Measurements from ENCODE around the gene CALY.
"Not testable (repeated sequence)": the region's sequence is repeated elsewhere in the genome, so short reads cannot be mapped to it uniquely, and the experiment has no call there.

Gene CALY

DNA sequence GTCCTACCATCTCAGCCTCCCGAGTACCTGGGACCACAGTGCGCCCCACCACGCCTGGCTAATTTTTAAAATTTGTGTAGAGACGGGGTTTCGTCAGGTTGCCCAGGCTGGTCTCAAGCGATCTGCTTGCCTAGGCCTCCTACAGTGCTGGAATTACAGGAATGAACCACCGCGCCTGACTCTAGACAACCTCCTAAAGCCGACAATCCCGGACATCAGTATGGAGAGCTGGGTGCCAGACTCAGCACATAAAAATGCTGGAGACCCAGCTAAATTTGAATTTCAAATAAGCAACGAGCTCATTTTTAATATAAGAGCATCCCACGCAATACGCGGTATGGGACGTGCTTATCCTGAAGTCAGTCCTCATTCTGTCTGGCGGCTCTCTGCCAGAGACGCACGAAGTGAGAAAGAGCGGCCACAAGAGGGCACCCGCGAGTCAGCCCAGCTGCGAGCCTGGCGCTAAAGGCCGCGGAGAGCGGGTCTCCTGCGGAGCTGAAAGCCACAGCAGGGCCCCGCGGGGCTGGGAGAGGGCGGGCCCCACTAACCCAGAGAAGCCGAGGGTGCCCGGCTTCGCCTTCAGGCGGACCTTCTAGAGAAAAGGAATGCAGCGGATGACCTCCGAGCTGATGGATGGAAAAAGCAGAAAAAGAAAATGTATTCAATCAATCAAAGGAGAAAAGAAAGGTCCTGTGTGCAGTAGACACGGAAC lies 7.0 kb downstream of the CALY start:
- DNase-seq (ENCODE audit: low spot score) = peak; percentile 91

DNA sequence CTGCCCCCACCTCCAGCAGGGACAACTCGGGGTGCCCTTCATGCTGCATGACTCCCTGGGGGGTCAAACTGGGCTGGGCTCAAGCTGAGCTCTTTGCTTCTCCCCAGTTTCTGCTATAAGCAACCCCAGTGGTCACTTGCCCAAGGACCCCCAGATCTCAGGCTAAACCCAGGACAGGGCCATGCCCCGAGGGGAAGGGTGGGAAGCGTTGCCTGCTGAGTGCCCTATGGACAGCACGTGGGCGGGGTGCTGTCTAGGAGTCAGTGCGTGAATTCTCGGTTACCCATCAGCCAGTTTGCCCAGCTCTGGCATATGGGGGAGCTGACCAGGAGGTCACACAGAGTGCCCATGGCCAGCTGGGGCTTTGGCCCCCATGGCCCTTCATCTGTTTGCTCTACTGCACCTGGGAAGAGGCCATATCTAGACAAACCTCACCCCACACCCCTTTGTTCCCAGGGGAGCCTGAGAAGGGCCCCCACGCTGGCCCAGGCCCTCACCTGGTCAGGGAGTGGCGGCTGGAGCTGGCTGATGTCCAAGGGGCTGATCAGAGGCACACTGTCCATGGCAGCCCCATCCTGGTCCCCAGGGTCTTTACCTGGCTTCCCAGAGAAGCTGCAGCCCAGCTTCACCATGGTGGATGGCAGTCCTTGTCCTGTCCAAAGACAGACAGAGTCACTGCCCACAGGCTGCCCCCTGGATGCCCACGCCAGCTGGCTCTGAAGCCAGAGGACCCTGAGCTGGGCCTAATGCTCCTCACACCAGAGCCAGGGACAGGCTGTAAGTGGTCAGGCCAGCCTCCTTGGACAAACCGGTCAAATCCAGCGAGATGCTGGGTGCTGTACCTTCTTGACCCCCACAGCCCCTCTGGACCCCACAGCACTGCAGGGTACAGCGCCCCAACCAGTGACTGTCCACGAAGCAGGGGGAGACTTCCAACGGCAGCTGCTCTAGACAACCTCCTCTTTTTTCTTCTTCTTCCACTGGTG lies 8.0 kb downstream of the CALY start:
- DNase-seq (ENCODE audit: low spot score) = no peak

DNA sequence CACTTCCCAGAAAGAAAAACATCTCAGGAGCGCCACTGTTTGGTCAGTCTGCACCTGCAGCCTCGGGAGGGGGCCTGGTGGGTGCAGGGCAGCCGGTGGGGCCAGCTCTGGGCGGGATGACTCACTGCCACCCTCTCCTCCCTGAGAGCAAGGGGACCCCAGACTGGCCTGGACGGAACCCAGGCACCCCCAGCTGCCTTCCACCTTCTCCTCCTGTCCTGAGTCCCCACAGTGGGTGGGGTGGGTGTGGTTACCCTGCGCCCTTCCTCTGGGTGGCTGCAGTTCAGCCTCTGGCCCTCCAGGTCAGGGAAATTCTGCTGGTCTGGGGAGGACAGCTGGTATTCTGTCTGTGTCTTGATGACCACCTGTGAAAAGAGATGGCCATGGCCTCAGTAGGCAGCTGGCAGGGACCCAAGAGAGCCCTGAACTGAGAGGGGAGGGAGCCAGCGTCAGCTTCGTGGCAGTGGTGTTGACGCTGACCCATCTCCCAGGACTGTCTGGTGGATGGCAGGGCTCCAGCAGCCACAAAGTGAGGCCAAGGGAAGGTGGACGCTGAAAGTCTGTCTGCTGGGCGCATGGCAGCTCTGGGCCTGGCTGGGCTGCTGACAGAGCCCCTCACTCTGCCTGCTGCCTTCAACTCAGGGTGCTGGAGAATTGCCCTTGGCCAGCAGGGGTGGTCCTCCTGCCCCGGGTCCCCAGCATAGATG lies 8.9 kb downstream of the CALY start:
- no peak for DNase-seq (ENCODE audit: low spot score)

DNA sequence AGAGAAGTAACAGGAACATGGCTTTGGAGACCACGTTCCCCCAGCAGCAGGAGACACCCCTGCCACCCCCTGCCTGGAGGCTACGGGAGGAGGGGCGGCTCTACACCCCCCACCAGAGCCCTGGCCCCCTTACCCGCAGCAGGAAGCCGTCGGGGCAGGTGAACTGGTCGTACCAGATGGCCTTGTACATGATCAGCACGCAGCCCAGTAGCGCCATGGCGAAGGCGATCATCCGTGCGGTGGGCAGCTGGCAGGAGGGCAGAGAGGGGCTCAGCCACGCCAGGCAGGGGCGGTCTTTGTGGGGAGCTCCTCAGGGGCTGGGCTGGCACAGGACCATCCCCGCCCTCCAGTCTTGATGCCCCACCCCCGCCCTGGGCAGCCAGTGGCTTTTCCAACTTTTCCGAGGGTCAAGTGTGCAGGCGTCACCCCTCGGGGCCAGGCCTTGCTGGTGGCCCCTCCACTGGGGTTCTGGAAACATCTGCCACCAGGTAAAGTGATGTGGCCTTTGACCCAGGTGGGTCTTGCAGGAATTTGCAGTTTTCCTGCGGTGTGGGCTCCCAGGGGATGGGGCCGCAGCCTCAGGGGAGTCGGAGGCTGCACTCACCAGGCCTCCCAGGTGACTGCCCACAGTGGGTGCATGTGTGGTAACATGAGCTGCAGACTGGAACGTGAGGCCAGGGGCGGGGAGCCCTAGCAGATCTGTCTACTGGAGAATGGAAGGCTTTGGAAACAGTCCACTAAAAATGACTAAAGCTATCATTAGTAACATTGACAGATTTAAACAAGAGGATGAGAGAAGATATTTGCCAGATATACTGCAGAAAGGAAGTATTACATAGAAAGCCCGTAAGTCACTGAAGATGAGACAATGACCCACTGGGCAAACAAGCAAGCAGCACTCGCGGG lies 9.7 kb downstream of the CALY start:
- no peak for DNase-seq (ENCODE audit: low spot score)

DNA sequence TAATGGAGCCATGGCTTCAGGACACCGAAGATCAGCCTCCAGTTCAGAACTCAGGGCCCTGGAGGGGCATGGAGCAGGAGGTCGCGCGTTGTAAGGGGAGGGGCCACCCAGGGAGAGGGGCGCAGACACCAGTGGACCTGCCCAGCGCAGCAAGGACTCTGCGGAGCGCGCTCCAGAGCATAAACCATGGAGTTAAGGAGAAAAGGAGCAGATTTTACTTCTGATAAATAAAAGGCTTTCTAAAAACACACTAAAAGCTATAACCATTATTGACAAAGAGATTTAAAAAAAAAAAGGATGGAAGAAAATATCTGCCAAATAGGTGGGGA lies 10.5 kb downstream of the CALY start:
- no peak for DNase-seq (ENCODE audit: low spot score)

DNA sequence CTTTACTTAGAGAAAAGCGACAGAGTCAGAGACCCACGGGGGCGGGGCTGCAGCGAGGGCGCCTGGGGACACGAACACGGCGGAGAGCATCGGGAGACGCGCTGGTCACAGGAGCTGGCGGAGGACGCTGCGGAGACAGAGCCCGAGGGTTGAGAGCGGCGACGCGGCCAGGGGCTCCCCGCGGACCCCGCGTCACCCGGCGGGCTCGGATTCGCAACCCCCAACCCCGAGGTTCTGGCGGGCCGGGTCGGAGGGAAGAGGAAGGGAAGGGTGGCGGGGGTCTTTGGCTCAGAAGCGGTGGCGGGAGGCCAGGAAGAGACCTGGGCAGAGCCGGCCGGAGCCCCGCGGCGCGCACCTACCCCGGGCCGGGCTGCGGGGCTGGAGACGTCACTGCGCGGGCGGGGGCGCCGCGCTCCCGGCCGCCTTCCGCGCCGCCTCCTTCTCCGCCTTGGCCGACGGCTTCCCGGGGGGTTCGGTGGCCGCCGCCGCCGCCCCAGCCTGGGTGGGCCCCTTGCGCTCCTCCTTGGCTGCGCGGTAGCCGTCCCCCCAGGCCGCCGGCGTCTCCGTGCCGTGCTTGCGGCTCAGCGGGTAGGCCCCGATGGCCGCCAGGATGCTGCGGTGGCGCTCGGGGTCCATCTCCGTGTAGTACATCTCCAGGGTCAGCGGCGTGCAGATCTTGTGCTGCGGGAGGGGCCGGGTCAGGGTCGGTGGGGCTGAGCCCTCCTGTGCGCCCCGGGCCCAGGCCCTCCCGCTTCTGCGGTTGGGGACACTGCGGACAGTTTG lies 11.1 kb downstream of the CALY start:
- DNase-seq (ENCODE audit: low spot score) = no peak

DNA sequence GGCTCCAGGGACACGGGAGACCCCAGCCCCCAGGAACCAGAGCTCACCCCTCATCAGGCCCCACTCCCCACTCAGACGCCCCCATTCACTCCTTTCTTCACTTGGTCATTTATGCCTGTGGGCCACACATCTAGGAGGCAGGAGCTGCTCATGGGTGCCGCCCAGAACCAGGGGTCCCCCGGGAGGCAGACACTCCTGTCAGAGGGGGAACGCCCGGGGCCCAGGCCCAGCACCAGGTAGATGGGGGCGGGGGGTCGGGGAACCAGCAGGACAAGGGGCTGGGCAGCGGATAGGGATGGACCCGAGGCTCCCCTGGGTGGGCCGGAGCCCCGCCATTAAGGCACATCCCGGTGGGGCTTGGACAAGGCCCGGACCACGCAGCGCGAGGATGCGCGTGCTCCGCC lies 11.8 kb downstream of the CALY start:
- no peak for DNase-seq (ENCODE audit: low spot score)

DNA sequence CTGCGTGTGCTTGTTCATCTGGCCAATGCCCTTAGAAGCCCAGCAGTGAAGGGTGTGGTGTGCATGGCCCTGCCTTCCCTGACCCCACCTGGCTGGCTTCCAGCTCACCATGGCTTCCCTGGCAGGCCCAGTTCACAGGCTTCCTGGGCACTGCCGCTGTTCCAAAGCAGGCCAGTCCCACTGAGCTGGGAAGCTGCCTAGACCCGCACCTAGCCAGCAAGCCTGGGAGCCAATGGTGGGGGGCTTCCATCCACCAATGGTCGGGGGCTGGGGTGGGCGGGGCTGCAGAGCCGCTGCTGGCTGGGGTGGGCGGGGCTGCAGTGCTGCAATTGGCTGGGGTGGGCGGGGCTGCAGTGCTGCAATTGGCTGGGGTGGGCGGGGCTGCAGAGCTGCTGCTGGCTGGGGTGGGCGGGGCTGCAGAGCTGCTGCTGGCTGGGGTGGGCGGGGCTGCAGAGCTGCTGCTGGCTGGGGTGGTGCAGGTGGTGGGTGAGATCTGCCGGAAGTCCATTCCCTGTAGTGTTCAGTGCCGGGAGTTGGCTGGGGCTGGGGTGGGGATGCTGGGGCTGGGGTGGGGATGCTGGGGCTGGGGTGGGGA lies 12.4 kb downstream of the CALY start:
- DNase-seq (ENCODE audit: low spot score) = peak; percentile 77

DNA sequence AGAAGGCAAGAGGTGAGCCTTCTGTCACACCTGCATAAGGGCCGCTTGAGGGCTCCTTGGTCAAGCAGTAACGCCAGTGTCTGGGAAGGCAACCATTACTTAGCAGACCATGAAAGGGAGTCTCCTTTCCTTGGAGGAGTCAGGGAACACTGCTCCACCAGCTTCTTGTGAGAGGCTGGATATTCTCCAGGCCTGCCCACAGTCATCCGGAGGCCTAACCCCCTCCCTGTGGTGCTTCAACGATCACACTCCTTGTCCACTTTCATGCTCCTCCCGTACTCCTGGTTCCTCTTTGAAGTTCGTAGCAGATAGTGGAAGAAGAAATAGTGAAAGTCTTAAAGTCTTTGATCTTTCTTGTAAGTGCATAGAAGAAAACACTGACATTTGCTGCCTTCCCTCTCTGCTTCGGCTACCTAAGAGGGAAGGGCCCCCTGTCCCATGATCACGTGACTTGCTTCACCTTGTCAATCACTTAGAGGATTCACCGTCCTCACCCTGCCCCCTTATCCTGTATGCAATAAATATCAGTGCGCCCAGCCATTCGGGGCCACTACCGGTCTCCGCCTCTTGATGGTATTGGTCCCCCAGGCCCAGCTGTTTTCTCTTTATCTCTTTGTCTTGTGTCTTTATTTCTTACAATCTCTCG lies 14.5 kb downstream of the CALY start:
- not testable (repeated sequence) for DNase-seq (ENCODE audit: low spot score)

DNA sequence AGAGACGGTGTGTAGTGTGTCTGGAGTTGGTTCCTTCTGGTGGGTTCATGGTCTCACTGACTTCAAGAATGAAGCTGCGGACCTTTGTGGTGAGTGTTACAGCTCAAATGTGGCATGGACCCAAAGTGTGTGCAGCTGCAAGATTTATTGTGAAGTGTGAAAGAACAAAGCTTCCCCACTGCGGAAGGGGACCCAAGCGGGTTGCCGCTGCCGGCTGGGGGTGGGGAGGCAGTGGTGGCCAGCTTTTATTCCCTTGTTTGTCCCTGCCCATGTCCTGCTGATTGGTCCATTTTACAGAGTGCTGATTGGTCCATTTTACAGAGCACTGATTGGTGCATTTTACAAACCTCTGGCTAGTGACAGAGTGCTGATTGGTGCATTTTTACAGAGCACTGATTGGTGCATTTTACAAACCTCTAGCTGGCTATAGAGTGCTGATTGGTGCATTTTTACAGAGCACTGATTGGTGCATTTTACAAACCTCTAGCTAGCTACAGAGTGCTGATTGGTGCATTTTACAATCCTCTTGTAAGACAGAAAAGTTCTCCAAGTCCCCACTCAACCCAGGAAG lies 15.8 kb downstream of the CALY start:
- DNase-seq (ENCODE audit: low spot score) = not testable (repeated sequence)

DNA sequence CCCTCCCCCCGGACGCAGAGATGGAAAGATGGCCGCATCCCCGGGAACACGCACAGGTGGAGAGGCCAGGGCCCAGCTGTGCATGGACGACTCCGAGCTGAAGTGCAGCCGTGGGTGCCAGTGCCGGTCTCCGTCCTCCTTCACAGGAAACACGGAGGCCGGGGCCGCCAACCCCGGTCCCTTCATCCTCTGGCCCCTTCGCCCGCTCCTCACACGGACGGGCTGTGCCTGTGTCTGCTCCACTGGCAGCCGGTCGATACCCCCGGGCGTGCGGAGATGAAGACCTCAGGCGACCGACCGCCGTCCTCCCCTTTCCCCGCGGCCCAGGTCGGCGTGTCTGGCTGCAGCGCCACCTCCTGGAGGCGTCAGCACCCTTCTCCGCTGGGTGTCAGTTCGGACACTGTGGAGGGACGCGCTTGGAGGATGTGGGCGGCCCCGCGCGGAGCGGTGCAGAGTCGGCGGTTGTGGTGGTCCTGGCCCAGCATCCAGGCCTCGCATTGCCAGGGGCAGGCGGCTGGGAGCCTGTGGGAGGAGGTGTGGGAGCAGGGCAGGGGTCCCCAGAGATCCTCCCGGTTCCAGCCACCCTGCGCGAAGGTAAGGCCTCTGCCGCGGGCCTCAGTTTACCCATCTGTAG lies 18.1 kb downstream of the CALY start:
- DNase-seq (ENCODE audit: low spot score) = peak; percentile 74

DNA sequence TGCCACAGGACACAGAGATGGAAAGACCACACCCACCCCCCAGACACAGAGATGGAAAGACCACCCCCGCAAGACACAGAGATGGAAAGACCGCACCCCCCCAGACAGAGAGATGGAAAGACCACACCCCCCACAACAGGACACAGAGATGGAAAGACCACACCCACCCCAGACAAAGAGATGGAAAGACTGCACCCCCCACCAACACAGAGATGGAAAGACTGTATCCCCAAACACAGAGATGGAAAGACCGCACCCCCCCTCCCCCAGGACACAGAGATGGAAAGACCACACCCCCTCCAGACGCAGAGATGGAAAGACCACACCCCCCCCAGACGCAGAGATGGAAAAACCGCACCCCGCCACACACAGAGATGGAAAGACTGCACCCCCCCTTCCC lies 20.0 kb downstream of the CALY start:
- no peak for DNase-seq (ENCODE audit: low spot score)

DNA sequence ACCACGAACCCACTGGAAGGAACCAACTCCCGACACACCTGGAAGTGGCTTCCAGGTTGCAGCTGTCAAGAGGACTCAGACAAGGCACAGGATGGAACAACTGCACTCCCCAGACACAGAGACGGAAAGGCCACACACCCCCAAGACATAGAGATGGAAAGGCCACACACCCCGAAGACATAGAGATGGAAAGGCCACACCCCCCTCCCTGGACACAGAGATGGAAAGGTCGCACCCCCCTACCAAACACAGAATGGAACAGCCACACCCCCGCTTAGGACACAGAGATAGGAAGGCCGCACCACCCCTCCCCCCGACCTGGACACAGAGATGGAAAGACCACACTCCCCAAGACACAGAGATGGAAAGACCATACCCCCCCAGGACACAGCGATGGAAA lies 20.4 kb downstream of the CALY start:
- no peak for DNase-seq (ENCODE audit: low spot score)

DNA sequence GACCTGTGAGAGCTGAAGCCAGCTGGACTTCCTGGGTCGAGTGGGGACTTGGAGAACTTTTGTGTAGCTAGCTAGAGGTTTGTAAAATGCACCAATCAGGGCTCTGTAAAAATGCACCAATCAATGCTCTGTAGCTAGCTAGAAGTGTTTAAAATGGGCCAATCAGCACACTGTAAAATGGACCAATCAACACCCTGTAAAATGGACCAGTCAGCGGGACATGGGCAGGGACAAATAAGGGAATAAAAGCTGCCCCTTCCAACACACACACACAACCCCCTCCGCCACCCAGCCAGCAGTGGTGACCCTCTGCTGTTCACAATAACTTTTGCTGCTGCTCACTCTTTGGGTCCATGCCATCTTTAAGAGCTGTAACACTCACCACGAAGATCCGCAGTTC lies 20.8 kb downstream of the CALY start:
- no peak for DNase-seq (ENCODE audit: low spot score)

DNA sequence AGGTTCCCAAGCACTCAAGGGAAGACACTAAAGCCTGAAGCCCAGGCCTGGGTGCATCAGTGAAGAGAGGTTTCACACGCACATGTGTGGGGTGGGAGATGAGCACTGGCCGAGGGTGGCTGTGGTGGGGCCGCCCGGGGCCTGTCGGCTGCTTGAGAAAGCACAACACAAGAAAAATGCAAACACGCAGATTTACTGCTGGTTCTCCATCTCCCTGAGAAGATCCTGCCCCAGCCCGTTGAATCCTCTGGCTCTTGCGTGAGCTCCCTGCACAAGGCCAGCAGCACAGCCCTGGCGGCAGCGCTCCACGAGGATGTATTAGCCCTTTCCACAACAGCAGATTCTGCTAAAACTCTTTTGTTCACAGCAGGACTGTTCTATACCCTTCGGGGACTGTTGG lies 21.8 kb downstream of the CALY start:
- DNase-seq (ENCODE audit: low spot score) = no peak

DNA sequence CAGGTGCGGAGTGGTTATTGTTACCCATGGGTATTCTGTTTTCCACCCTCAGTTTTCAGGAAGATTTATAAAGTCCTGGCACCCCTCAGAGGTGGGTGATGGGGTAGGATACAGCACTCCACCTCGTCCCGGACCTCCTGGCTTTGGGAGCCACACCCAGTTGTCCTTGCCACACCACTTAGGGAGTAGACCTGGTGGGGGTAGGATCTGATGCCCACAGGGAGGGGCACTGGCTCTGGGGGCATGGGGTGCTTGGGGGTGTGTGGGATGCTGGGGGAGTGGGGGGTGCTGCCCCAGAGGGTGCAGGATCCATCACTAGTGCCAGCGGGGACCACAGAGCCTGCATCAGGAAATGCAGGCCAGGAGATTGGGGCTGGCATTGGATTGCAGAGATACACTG lies 23.5 kb downstream of the CALY start:
- no peak for DNase-seq (ENCODE audit: low spot score)

DNA sequence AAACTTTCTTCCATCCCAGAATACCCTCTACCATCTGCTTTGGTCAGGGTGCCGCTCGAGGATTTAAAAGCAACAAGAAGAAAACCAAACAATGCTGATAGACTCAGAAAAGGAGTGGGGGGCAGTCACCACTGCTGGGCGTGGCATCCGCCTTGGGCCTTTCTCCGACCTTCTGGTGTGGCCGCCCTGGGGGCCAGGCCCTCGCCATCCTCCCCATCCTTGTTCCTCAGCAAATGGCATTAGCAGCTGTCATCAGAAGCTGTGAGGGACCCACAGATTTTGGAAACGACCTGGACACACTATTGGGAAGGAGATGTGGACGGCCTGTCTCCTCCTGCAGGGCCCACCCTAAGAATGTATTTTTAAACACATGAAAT lies 23.9 kb downstream of the CALY start:
- DNase-seq (ENCODE audit: low spot score) = no peak

DNA sequence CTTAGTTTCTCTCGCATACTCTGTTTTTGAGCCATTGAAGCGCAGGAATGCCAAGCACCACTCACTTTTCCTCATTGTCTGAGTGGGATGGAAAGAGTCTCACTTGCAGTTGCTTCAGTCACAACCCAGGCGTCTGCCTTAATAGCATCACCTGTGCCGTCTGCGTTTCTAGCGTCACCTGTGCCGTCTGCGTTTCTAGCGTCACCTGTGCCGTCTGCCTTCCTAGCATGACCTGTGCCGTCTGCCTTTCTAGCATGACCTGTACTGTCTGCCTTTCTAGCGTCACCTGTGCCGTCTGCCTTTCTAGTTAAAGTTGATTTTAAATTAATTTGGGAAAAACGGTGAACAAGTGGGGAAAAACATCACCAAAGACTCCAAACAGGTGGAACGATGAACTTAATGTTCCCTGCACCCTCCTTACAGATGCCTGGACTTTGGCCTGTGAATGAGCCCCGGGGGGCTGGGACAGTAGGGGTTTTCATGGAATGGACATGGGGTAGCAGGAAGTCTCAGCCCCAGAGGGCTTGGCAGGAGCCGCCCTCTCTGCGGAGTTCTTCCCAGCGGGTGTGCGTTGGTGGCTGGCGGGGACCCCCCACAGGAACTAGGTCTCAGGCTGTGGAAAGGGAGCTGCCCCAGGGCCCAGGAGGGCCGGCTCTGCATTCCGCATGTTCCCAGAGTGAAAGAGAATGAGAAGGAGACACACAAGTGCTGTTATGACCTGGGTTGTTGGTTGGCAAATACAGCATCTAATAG lies 24.5 kb downstream of the CALY start:
- no peak for DNase-seq (ENCODE audit: low spot score)

DNA sequence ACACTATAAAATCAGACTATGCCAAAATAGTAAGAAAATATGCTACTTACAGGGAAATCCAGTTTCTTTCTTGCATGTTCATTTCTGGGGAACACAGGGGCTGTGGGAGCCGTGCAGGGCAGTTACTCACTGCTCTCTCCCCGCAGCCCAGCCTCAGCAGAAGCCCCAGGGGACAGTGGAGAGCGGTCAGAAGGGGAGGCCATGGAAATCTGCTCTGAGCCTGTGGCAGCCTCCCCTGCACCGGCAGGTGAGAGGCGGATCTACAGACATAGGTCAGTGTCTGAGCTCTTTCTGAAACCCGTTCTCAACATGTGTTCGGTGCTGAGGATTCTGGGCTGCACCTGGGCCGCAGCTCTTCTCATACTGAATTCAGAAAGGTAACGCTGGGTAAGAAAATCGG lies 25.1 kb downstream of the CALY start:
- no peak for DNase-seq (ENCODE audit: low spot score)
